ENCODE data around the gene HSD17B12. TPM values are rescaled to one million over a fixed set of nuclear protein-coding genes. Genes with fewer than 3 reads are reported as not detected.
A peak's percentile ranks its signal among the peaks of the same experiment; 100 is the strongest.

Gene HSD17B12
- 10 to 100 TPM; 36.1 to 48.9 (median 47.2) TPM for total RNA-seq

DNA sequence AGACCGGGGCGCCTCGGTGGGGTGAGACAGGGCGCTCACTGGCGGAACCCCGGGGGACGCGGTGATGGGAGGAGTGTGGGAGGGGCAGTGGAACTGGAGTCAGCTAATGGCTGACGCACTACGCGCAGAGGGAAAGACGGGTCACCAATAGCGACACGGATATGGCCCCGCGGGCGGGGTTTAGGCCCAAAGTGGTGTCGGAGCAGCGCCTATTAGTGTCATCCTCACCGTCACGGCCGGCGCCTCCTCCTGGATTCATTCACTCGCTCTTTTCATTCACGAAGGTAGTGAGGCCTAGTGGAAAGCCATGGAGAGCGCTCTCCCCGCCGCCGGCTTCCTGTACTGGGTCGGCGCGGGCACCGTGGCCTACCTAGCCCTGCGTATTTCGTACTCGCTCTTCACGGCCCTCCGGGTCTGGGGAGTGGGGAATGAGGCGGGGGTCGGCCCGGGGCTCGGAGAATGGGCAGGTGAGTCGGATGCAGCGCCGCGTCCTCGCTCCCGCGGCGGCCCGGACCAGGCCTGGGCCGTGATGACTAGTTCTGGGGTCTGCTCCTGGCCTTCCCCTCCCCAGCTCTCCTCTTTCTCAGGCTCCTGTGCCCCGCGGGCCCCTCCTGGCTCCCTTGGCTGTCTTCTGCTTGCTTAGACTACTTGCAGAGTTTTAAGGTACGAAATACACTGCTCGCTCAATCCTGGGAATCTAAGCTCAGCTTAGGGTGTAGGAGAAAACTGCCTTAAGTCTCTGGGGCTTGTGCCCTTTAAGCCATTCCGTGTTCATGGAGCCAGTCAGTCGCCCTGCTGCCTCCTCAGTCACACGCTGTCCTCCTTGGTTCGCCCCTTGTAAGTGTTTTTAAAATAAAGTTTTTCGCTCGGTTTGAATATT lies at the start of gene HSD17B12:
Gene HSD17B12 (plus strand): TSS at position 218 of the 880 bp plus-strand sequence. CDS start 90 bp downstream, at position 308.
- no peaks in the 10 kb centered on the region for H3K36me3 ChIP-seq
- no peaks in the 10 kb centered on the region for H3K9me3 ChIP-seq
- TF ChIP-seq POLR2A (IDR thresholded peaks at IDR 0.05) (peak; percentile 47), POLR2AphosphoS5 (IDR thresholded peaks at IDR 0.05) (peak; percentile 65 to 83 (median 75))
- TF ChIP-seq, protein P1, sequence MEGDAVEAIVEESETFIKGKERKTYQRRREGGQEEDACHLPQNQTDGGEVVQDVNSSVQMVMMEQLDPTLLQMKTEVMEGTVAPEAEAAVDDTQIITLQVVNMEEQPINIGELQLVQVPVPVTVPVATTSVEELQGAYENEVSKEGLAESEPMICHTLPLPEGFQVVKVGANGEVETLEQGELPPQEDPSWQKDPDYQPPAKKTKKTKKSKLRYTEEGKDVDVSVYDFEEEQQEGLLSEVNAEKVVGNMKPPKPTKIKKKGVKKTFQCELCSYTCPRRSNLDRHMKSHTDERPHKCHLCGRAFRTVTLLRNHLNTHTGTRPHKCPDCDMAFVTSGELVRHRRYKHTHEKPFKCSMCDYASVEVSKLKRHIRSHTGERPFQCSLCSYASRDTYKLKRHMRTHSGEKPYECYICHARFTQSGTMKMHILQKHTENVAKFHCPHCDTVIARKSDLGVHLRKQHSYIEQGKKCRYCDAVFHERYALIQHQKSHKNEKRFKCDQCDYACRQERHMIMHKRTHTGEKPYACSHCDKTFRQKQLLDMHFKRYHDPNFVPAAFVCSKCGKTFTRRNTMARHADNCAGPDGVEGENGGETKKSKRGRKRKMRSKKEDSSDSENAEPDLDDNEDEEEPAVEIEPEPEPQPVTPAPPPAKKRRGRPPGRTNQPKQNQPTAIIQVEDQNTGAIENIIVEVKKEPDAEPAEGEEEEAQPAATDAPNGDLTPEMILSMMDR (IDR thresholded peaks at IDR 0.05): no peak
- peak within 1 kb of the TSS; percentile 94 to 96 for H3K27ac ChIP-seq
- peak within 1 kb of the TSS; percentile 67 to 90 (median 85) for H3K4me3 ChIP-seq
- H3K4me1 ChIP-seq: peaks cover 0 to 5% of the 10 kb centered on the region in 2 donors
- H3K27me3 ChIP-seq: no peaks in the 10 kb centered on the region
- DNase-seq (ENCODE audit: low spot score in 2 of 2): peak; percentile 99
- intact Hi-C loops (cut with DNase I; ENCODE audit: low total_unique reads): no loop called here

DNA sequence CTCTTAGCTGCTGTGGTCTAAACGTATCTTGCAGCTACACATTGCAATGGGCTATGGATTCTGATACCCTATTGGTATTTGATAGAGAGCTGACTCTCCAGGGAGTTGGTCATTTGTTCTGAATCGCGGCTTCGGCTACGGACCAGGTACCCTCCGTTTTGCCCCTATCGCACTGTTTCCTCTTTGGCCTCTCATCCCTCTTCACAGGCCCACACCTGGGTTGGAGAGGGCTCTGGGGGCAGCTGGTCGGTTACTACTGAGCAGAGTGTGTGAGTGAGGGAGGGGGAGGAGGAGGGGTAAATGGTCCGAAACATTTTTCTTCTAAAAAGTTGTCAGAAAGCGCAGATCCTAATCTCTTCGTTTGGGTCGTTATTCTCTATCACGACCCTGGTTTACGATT lies 48.8 kb upstream of the HSD17B12 start:
- intact Hi-C loops (cut with DNase I; ENCODE audit: low total_unique reads): no loop called here

DNA sequence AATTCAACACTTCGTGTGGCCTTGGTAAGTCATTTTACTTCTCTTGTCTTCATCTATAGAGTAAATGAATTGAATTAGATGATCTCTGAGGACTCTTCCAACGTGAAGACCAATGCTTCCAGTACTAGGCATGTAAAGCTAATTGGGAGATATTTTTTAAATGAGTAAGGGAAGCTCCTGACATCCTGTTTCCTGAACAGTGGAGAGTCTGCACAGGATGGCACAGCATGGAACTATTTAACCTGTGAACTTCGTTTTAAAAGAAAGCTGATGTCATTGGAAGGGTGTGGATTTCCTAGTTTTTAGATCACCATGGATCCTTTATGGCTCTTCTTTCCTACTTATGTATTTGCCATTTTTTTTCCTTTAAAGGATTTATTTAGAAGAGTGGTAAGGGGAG lies 48.4 kb upstream of the HSD17B12 start:
- no peak for DNase-seq (ENCODE audit: low spot score in 2 of 2)

More for the DNA sequence above, 48.8 kb upstream of the HSD17B12 start:
- no peak for DNase-seq (ENCODE audit: low spot score in 2 of 2)
- Histone ChIP-seq H3K4me1 (no peaks in the 10 kb centered on the region), H3K27ac (no peak overlapping the region), H3K27me3 (peaks cover 0 to 62% of the 10 kb centered on the region in 2 donors), H3K9me3 (no peaks in the 10 kb centered on the region), H3K4me3 (no peak overlapping the region), H3K36me3 (no peaks in the 10 kb centered on the region)
- TF ChIP-seq POLR2A (IDR thresholded peaks at IDR 0.05): no peak
- TF ChIP-seq POLR2AphosphoS5 (IDR thresholded peaks at IDR 0.05): no peak
- TF ChIP-seq, protein P1 (IDR thresholded peaks at IDR 0.05): no peak

DNA sequence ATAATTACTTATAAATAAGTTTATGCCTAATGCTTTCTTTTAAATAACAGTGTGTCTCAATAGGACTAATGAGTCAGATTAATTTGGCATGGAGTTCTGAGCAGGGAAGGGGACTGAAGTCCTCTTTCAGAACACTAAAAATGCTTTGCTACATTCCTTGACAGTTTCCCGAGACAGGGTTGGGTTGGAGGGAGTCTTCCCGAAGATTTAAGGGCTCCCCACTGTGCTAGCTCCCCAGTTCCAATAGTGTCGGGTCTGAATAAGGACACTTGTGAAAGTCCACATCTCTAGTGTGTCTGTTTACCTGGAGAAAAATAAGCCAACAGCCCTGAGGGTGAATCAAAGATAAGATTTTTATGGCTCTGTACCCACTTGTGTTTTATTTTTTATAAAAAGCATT lies 41.8 kb upstream of the HSD17B12 start:
- Histone ChIP-seq H3K27me3 (peaks cover 0 to 51% of the 10 kb centered on the region in 2 donors), H3K27ac (no peak overlapping the region), H3K4me3 (no peak overlapping the region), H3K36me3 (peaks cover 5% of the 10 kb centered on the region), H3K4me1 (no peaks in the 10 kb centered on the region), H3K9me3 (no peaks in the 10 kb centered on the region)
- no peak for DNase-seq (ENCODE audit: low spot score in 2 of 2)
- TF ChIP-seq POLR2A (IDR thresholded peaks at IDR 0.05) (no peak), POLR2AphosphoS5 (IDR thresholded peaks at IDR 0.05) (no peak)
- TF ChIP-seq, protein P1 (IDR thresholded peaks at IDR 0.05): no peak
- intact Hi-C loops (cut with DNase I; ENCODE audit: low total_unique reads): no loop called here

More for the DNA sequence above, 48.4 kb upstream of the HSD17B12 start:
- no peaks in the 10 kb centered on the region for H3K9me3 ChIP-seq
- H3K4me3 ChIP-seq: no peak overlapping the region
- H3K36me3 ChIP-seq: no peaks in the 10 kb centered on the region
- intact Hi-C loops (cut with DNase I; ENCODE audit: low total_unique reads): no loop called here
- H3K27me3 ChIP-seq: peaks cover 0 to 66% of the 10 kb centered on the region in 2 donors
- H3K27ac ChIP-seq: no peak overlapping the region
- no peaks in the 10 kb centered on the region for H3K4me1 ChIP-seq
- TF ChIP-seq POLR2AphosphoS5 (IDR thresholded peaks at IDR 0.05): no peak
- TF ChIP-seq, protein P1 (IDR thresholded peaks at IDR 0.05): no peak
- no peak for TF ChIP-seq POLR2A (IDR thresholded peaks at IDR 0.05)

DNA sequence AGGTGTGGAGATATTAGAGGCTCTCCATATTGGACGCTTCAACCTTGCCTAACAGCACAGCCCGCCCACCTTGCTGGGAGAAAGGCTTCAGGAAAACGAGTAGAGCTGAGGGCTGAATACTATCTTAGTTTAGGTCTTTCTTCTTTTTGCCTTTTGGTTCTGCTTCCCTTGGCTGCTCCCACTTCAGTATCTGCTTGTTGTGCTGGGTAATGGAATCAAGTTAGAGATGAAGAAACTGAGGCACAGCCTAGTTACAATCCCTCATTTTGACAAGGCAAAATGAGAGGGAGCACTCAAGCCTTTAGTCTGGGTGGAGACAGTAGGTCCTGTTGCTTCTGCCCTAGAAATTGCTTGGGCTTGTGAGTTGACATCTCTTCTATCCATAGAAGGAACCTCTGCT lies 41.3 kb upstream of the HSD17B12 start:
- peaks cover 0 to 50% of the 10 kb centered on the region in 2 donors for H3K27me3 ChIP-seq
- no peak for DNase-seq (ENCODE audit: low spot score in 2 of 2)
- H3K36me3 ChIP-seq: peaks cover 5% of the 10 kb centered on the region
- TF ChIP-seq, protein P1 (IDR thresholded peaks at IDR 0.05): no peak
- TF ChIP-seq POLR2AphosphoS5 (IDR thresholded peaks at IDR 0.05) (no peak), POLR2A (IDR thresholded peaks at IDR 0.05) (no peak)
- no peaks in the 10 kb centered on the region for H3K4me1 ChIP-seq
- no peak overlapping the region for H3K27ac ChIP-seq
- H3K9me3 ChIP-seq: no peaks in the 10 kb centered on the region
- intact Hi-C loops (cut with DNase I; ENCODE audit: low total_unique reads): no loop called here
- H3K4me3 ChIP-seq: no peak overlapping the region

Data from breast epithelium (tissue), 4 donors.